RWPE2 (cell line): ENCODE results near the gene CISD3.

Experiments
- ATAC-seq: fragments of 200-7000 bp; cut with Tn5 transposase; 3 replicates; pipeline ENCODE4 v1.9.1; 2021; ENCODE audit warnings: low read depth
- DNase-seq: peaks from one replicate; pipeline ENCODE4 v3.0.0-alpha.2; 2020; ENCODE audit warnings: low spot score
- H3K27ac ChIP-seq: fragments of 450-650 bp; 2 replicates; pipeline ENCODE4 v1.5.1; 2017; ENCODE audit warnings: mild to moderate bottlenecking; ENCODE audit not compliant: poor library complexity, severe bottlenecking
- H3K27me3 ChIP-seq: fragments of 250-450 bp; sonication (Bioruptor Pico); 2 replicates; pipeline ENCODE4 v1.5.1; 2021; ENCODE audit warnings: mild to moderate bottlenecking, moderate library complexity; ENCODE audit not compliant: insufficient read depth, poor library complexity, severe bottlenecking
- H3K36me3 ChIP-seq: fragments of 250-450 bp; sonication (Bioruptor Pico); 2 replicates; pipeline ENCODE4 v1.5.1; 2020; ENCODE audit warnings: low read depth, mild to moderate bottlenecking, moderate library complexity
- H3K4me1 ChIP-seq: fragments of 250-450 bp; sonication (Bioruptor Pico); 2 replicates; pipeline ENCODE4 v1.5.1; 2021; ENCODE audit warnings: mild to moderate bottlenecking, moderate library complexity; ENCODE audit not compliant: insufficient read depth, poor library complexity, severe bottlenecking
- H3K4me3 ChIP-seq: fragments of 250-450 bp; sonication (Bioruptor Pico); 2 replicates; pipeline ENCODE4 v1.5.1; 2021; ENCODE audit warnings: mild to moderate bottlenecking, moderate library complexity; ENCODE audit not compliant: severe bottlenecking
- H3K9me3 ChIP-seq: fragments of 250-450 bp; sonication (Bioruptor Pico); 2 replicates; pipeline ENCODE4 v1.5.1; 2021; ENCODE audit warnings: mild to moderate bottlenecking, moderate library complexity; ENCODE audit not compliant: severe bottlenecking
- TF ChIP-seq, protein P1 (sequence below): fragments of 450-650 bp; IDR thresholded peaks from one replicate; pipeline ENCODE4 v1.5.1; 2017; ENCODE audit warnings: mild to moderate bottlenecking, moderate library complexity; ENCODE audit not compliant: poor library complexity, severe bottlenecking

Gene CISD3

DNA sequence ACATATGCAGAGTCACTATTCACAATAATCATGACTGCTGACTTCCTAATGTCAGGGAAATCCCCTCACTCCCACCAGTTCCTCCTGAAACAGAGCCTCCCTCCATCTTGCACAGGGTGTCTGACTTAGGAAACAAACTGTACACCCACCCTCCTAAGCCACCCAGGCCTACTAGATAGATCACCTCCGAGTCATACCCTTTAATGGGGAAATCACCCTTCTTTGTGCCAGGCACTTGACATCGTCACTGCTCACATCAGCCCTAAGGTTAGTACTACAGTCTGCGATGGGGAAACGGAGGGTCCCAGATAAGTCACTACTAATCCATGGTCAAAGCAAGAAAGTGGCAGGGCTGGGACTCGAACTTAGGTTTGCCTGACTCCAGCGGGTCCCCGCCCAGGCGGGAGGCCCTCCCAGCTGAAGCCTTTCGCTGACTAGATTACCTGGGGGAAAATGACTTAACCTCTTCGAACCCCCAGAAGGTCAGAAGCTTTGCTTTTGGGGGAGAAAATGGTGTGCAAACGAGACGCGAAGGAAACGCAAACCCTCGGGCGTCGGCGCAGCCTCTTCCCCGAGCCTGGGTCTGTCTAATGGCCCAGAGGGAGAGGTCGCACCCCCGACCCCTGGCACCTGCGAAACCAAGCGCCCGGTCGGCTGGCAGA lies 28.5 kb upstream of the CISD3 start:
- Histone ChIP-seq H3K36me3 (no peaks in the 10 kb centered on the region), H3K27ac (peak overlapping the region; percentile 78), H3K9me3 (no peaks in the 10 kb centered on the region), H3K4me3 (peak overlapping the region; percentile 54), H3K27me3 (no peaks in the 10 kb centered on the region), H3K4me1 (no peaks in the 10 kb centered on the region)
- TF ChIP-seq, protein P1, sequence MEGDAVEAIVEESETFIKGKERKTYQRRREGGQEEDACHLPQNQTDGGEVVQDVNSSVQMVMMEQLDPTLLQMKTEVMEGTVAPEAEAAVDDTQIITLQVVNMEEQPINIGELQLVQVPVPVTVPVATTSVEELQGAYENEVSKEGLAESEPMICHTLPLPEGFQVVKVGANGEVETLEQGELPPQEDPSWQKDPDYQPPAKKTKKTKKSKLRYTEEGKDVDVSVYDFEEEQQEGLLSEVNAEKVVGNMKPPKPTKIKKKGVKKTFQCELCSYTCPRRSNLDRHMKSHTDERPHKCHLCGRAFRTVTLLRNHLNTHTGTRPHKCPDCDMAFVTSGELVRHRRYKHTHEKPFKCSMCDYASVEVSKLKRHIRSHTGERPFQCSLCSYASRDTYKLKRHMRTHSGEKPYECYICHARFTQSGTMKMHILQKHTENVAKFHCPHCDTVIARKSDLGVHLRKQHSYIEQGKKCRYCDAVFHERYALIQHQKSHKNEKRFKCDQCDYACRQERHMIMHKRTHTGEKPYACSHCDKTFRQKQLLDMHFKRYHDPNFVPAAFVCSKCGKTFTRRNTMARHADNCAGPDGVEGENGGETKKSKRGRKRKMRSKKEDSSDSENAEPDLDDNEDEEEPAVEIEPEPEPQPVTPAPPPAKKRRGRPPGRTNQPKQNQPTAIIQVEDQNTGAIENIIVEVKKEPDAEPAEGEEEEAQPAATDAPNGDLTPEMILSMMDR: no peak
- DNase-seq: no peak
- ATAC-seq: peak; percentile 2; the same call in 1 of the 3 replicates

DNA sequence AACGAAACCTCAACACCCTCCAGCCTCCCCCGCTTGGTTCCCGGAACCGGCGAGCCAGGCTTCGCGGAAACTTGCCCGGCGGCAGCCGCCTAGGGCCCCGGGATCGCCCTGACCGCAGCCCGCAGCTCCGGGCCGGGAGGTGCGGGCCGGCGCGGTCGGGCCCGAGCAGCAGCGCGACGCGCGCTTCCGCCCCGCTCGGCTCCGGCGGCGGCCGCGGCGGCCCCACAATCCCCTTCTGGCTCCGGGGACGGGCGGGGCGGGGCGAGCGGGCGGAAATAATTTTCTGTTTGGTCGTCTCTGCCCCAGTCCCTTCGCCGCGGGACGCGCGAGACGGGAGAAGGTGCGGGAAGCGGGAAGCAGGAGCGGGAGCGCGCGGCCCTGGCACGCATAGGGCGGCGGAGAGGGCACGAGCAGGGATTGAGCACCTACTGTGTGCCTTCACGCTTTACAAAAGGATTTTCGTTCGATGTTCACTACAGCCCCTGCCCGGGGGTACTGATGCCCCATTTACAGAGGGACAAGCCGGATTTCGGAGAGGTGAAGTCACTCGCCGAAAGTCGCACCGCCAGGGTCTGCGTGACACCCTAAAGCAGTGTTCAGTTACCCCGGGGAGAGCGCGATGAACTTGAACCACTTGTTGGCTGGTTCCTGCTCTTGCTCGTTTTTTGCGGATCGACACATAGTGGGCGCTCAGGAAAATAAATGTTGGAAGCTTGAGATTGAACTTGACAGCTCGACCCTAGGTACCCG lies 27.8 kb upstream of the CISD3 start:
- Histone ChIP-seq H3K4me1 (no peaks in the 10 kb centered on the region), H3K27ac (peak overlapping the region; percentile 78), H3K4me3 (peak overlapping the region; percentile 54), H3K27me3 (no peaks in the 10 kb centered on the region), H3K9me3 (no peaks in the 10 kb centered on the region), H3K36me3 (no peaks in the 10 kb centered on the region)
- peak; percentile 89 for DNase-seq
- TF ChIP-seq, protein P1: no peak
- ATAC-seq: peak; percentile 58

DNA sequence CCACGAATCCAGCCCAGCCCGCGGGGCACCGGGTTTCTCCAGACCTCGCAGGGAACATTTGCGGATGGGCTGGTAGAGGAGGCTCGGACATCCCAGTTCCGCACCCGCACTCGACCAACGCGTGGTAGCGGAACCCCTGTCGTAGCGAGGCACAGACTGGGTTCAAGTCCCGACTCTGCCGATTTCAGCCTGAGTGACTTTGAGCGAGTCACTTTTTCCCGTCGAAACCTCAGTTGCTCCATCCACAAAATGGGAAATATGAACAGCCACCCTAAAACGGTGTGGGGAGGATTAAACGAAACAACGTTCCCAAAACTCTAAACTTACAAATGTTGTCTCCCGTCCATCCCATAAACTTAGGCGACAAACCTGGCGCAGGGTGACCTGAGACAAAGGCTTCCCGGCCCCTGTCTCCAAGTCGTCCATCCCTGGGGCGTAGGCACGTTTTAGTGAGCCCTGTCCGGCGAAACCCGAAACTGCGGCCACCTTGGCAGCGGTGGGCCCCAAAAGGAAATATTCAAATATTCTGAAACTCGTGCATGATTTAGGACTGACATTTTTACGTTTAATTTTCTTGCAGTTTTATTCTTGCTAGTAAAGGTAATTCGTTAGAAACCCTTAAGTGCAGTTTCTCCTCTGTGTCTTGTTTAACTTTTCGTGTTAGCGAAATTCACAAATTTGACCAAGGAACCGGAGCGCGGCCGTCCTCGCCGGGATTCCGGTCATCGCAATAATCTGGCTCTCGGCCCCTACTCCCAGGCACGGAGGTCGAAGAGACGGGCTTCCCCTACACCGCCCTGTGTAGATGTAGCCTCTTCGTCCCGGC lies 27.0 kb upstream of the CISD3 start:
- ATAC-seq: no peak
- no peak for DNase-seq
- TF ChIP-seq, protein P1: no peak
- peak overlapping the region; percentile 78 for H3K27ac ChIP-seq
- H3K4me1 ChIP-seq: no peaks in the 10 kb centered on the region
- peak overlapping the region; percentile 54 for H3K4me3 ChIP-seq
- no peaks in the 10 kb centered on the region for H3K9me3 ChIP-seq
- no peaks in the 10 kb centered on the region for H3K27me3 ChIP-seq
- H3K36me3 ChIP-seq: peaks cover 6% of the 10 kb centered on the region

DNA sequence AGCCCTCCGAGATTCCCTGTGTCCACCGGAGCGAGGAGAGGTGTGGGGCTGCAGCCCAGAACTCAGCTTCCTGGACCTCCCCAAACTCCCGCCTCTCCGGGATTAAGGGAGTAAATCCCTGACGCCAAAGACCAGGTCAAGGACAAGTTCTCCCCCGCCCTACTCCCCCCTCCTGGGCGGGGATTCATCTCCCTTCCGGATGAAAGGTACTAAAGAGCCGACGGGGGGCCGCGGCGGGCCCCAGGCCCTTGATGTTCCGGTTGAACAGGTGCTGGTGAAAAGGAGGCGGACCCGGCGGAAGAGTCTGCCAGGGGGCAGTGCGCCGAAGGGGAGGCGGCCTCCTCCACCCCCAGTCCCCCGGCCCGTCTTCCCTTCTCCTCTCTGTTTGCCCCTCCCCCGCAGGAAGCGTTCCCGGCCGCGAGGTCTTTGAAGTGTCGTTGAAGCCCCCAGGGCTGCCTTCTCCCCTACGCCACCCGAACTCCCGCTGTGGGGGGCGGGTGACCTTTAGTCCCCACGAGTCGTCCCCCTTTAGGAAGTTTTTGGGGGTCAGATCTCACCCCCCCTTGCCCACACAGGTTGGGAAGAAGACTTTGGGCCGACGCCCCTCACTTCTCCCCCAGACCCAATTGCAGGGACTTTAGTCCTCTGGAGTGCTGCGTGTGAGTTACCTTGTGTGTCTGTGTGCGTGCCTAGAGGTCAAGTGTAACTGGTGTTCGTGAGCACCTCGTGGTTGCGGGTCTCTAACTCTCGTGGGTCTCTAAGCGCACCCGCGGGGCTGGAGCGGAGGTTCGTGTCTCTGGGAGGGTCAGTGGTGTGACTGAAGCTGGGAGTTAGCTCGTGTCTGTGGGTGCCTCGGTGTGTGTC lies 26.2 kb upstream of the CISD3 start:
- TF ChIP-seq, protein P1: no peak
- peak overlapping the region; percentile 78 for H3K27ac ChIP-seq
- ATAC-seq: peak; percentile 46
- DNase-seq: peak; percentile 87
- H3K4me3 ChIP-seq: peak overlapping the region; percentile 54
- no peaks in the 10 kb centered on the region for H3K9me3 ChIP-seq
- H3K4me1 ChIP-seq: no peaks in the 10 kb centered on the region
- no peaks in the 10 kb centered on the region for H3K27me3 ChIP-seq
- H3K36me3 ChIP-seq: peaks cover 12% of the 10 kb centered on the region
